Measurements from ENCODE around the gene MT2A.

Gene MT2A

GRCh38 chr16:56606476-56607108, 1.8 kb upstream of the MT2A start:
- TF ChIP-seq CTCF (IDR thresholded peaks at IDR 0.05; ENCODE audit: low read depth, low read length) = no peak
- peak overlapping the region in 1 of 2 donors; percentile 32 for H3K4me3 ChIP-seq (replicated peaks in 1 of 2; ENCODE audit: low read depth in 2 of 2, low read length in 2 of 2)
- peak; percentile 91 to 97 for DNase-seq (ENCODE audit: low read depth in 2 of 2)

GRCh38 chr16:56607109-56607618, 1.2 kb upstream of the MT2A start:
- peak; percentile 98 to 100 for DNase-seq (ENCODE audit: low read depth in 2 of 2)
- H3K4me3 ChIP-seq (replicated peaks in 1 of 2; ENCODE audit: low read depth in 2 of 2, low read length in 2 of 2) = peak overlapping the region in 1 of 2 donors; percentile 64
- TF ChIP-seq CTCF (IDR thresholded peaks at IDR 0.05; ENCODE audit: low read depth, low read length) = no peak

- no peak for TF ChIP-seq CTCF (IDR thresholded peaks at IDR 0.05; ENCODE audit: low read depth, low read length)
- no peak for DNase-seq (ENCODE audit: low read depth in 2 of 2)
- peak overlapping the region in 1 of 2 donors; percentile 64 for H3K4me3 ChIP-seq (replicated peaks in 1 of 2; ENCODE audit: low read depth in 2 of 2, low read length in 2 of 2)
These were observed 725 bp upstream of the MT2A start for GRCh38 chr16:56607675-56608042.

- TF ChIP-seq CTCF (IDR thresholded peaks at IDR 0.05; ENCODE audit: low read depth, low read length) = no peak
- peak overlapping the region; percentile 62 to 64 for H3K4me3 ChIP-seq (replicated peaks in 1 of 2; ENCODE audit: low read depth in 2 of 2, low read length in 2 of 2)
- peak; percentile 14 to 42 for DNase-seq (ENCODE audit: low read depth in 2 of 2)
These were observed 585 bp downstream of the MT2A start for GRCh38 chr16:56608876-56609462.

- peak; percentile 89 to 95 for DNase-seq (ENCODE audit: low read depth in 2 of 2)
- H3K4me3 ChIP-seq (replicated peaks in 1 of 2; ENCODE audit: low read depth in 2 of 2, low read length in 2 of 2) = peak overlapping the region; percentile 62 to 64
- no peak for TF ChIP-seq CTCF (IDR thresholded peaks at IDR 0.05; ENCODE audit: low read depth, low read length)
These were observed 1.1 kb downstream of the MT2A start for GRCh38 chr16:56609463-56609921.

- TF ChIP-seq CTCF (IDR thresholded peaks at IDR 0.05; ENCODE audit: low read depth, low read length) = no peak
These were observed 1.7 kb downstream of the MT2A start for GRCh38 chr16:56610017-56610608.

More at GRCh38 chr16:56610017-56610608, 1.7 kb downstream of the MT2A start:
- DNase-seq (ENCODE audit: low read depth in 2 of 2) = peak; percentile 93 to 98
- peak overlapping the region; percentile 22 to 64 for H3K4me3 ChIP-seq (replicated peaks in 1 of 2; ENCODE audit: low read depth in 2 of 2, low read length in 2 of 2)

Data from cardiac fibroblast (primary cell).